ENCODE measurements around the gene RUNDC3A. TPM values are rescaled to one million over a fixed set of nuclear protein-coding genes. Genes with fewer than 3 reads are reported as not detected.

Gene RUNDC3A
- total RNA-seq: 0.22 and 0.95 TPM in 2 replicates

GRCh38 chr17:44308320-44308818 is at the start of gene RUNDC3A:
TSS of gene RUNDC3A (plus strand) at chr17:44308601. CDS start at chr17:44308833, 232 bp downstream.

GRCh38 chr17:44267818-44268490 is 40.4 kb upstream of the RUNDC3A start, which contains the start of gene SLC4A1:
TSS of gene SLC4A1 (minus strand) at chr17:44268135. CDS start at chr17:44262866, 5,269 bp downstream.

GRCh38 chr17:44324571-44325275 is 16.3 kb downstream of the RUNDC3A start, which contains the start of gene SLC25A39:
TSS of gene SLC25A39 (minus strand) at chr17:44324823. CDS start at chr17:44323562, 1,261 bp downstream.

GRCh38 chr17:44344939-44345453 is 36.6 kb downstream of the RUNDC3A start, which contains the start of gene GRN:
TSS of gene GRN (plus strand) at chr17:44345302. CDS start at chr17:44349165, 3,863 bp downstream.

GRCh38 chr17:44363613-44364159 is 55.3 kb downstream of the RUNDC3A start, which contains the start of gene FAM171A2:
TSS of gene FAM171A2 (minus strand) at chr17:44363853. CDS start at chr17:44363714, 139 bp downstream.

Other genes starting within 250 kb of the RUNDC3A start
- gene LSM12, start 241.9 kb upstream of the RUNDC3A start, total RNA-seq: 22.0 and 22.6 TPM in 2 replicates
- gene G6PC3, start 237.9 kb upstream of the RUNDC3A start, total RNA-seq: 19.2 and 25.9 TPM in 2 replicates
- gene HDAC5, start 185.0 kb upstream of the RUNDC3A start, total RNA-seq: 29.0 and 33.8 TPM in 2 replicates
- gene HROB, start 166.7 kb upstream of the RUNDC3A start, total RNA-seq: 0.77 and 1.6 TPM in 2 replicates
- gene ASB16, start 137.9 kb upstream of the RUNDC3A start, total RNA-seq: not detected in 2 replicates
- gene TMUB2, start 121.6 kb upstream of the RUNDC3A start, total RNA-seq: 28.0 and 33.6 TPM in 2 replicates
- 33.9 and 34.8 TPM in 2 replicates for gene ATXN7L3, start 108.7 kb upstream of the RUNDC3A start, total RNA-seq
- 42.3 and 68.1 TPM in 2 replicates for gene UBTF, start 88.9 kb upstream of the RUNDC3A start, total RNA-seq
- gene SLC4A1, start 40.5 kb upstream of the RUNDC3A start, total RNA-seq: under 0.01 TPM in 1 of 2 replicates, not detected in the other
- gene SLC25A39, start 16.2 kb downstream of the RUNDC3A start, total RNA-seq: 51.4 and 54.2 TPM in 2 replicates
- gene GRN, start 36.7 kb downstream of the RUNDC3A start, total RNA-seq: 551 and 587 TPM in 2 replicates
- gene FAM171A2, start 55.3 kb downstream of the RUNDC3A start, total RNA-seq: 5.0 TPM in 2 replicates
- gene ITGA2B, start 81.0 kb downstream of the RUNDC3A start, total RNA-seq: 0.26 and 0.65 TPM in 2 replicates
- 10.9 and 14.0 TPM in 2 replicates for gene GPATCH8, start 194.8 kb downstream of the RUNDC3A start, total RNA-seq
- 0.17 and 0.22 TPM in 2 replicates for gene FZD2, start 248.9 kb downstream of the RUNDC3A start, total RNA-seq

All from dermis lymphatic vessel endothelial cell (primary cell).